Memory B cell (primary cell): ENCODE results near the gene GALNT15.
A peak's percentile ranks its signal among the peaks of the same experiment; 100 is the strongest.

Experiments
- ATAC-seq: fragments of 150-1000 bp; cut with Tn5 transposase; 2 replicates; pipeline ENCODE4 v1.10.0; 2021; ENCODE audit warnings: low read depth, mild to moderate bottlenecking, moderate library complexity
- DNase-seq, 2 donors: peaks; one replicate each; pipeline ENCODE4 v3.0.0; 2022; ENCODE audit warnings: low spot score in 2 of 2
- H3K27ac Mint-ChIP-seq: one replicate; pipeline ENCODE4 v1.8.0; 2022; ENCODE audit warnings: mild to moderate bottlenecking, moderate library complexity, mixed read lengths
- H3K27me3 Mint-ChIP-seq: one replicate; pipeline ENCODE4 v1.8.0; 2022; ENCODE audit warnings: mixed read lengths
- H3K36me3 Mint-ChIP-seq: one replicate; pipeline ENCODE4 v1.8.0; 2022; ENCODE audit warnings: mild to moderate bottlenecking, mixed read lengths
- H3K4me1 Mint-ChIP-seq: one replicate; pipeline ENCODE4 v1.8.0; 2022; ENCODE audit warnings: mixed read lengths
- H3K4me3 Mint-ChIP-seq: one replicate; pipeline ENCODE4 v1.8.0; 2022; ENCODE audit warnings: mild to moderate bottlenecking, moderate library complexity, mixed read lengths
- H3K9me3 Mint-ChIP-seq: one replicate; pipeline ENCODE4 v1.8.0; 2022; ENCODE audit warnings: mixed read lengths

The GALNT15 gene

GRCh38 chr3:16239086-16239770, 64.7 kb downstream of the GALNT15 start:
- ATAC-seq (no peak), DNase-seq (no peak)
- Mint-ChIP-seq H3K27ac (no peak overlapping the region), H3K4me1 (no peaks in the 10 kb centered on the region), H3K27me3 (peaks cover 9% of the 10 kb centered on the region), H3K4me3 (no peak overlapping the region), H3K9me3 (peaks cover 3% of the 10 kb centered on the region), H3K36me3 (peaks cover 3% of the 10 kb centered on the region)

GRCh38 chr3:16239780-16240179, 65.3 kb downstream of the GALNT15 start:
- Mint-ChIP-seq H3K27me3 (peaks cover 5% of the 10 kb centered on the region), H3K4me3 (no peak overlapping the region), H3K27ac (no peak overlapping the region), H3K9me3 (no peaks in the 10 kb centered on the region), H3K36me3 (no peaks in the 10 kb centered on the region), H3K4me1 (no peaks in the 10 kb centered on the region)
- ATAC-seq: no peak
- no peak for DNase-seq

- Mint-ChIP-seq H3K4me3 (no peak overlapping the region), H3K27ac (no peak overlapping the region), H3K36me3 (no peaks in the 10 kb centered on the region), H3K4me1 (no peaks in the 10 kb centered on the region), H3K9me3 (no peaks in the 10 kb centered on the region), H3K27me3 (peaks cover 3% of the 10 kb centered on the region)
- ATAC-seq: no peak
- no peak for DNase-seq
Observed at GRCh38 chr3:16240229-16241023, 65.9 kb downstream of the GALNT15 start.

- Mint-ChIP-seq H3K27me3 (peaks cover 3% of the 10 kb centered on the region), H3K4me3 (no peak overlapping the region), H3K4me1 (peaks cover 2% of the 10 kb centered on the region), H3K9me3 (no peaks in the 10 kb centered on the region), H3K36me3 (no peaks in the 10 kb centered on the region), H3K27ac (no peak overlapping the region)
- DNase-seq (no peak), ATAC-seq (no peak)
Observed at GRCh38 chr3:16241225-16241624, 66.7 kb downstream of the GALNT15 start.

GRCh38 chr3:16242177-16242576, 67.7 kb downstream of the GALNT15 start:
- Mint-ChIP-seq H3K4me3 (no peak overlapping the region), H3K4me1 (peaks cover 4% of the 10 kb centered on the region), H3K27me3 (peaks cover 3% of the 10 kb centered on the region), H3K36me3 (no peaks in the 10 kb centered on the region), H3K27ac (no peak overlapping the region), H3K9me3 (no peaks in the 10 kb centered on the region)
- no peak for ATAC-seq
- DNase-seq: no peak

GRCh38 chr3:16243706-16244490, 69.4 kb downstream of the GALNT15 start:
- no peak overlapping the region for H3K27ac Mint-ChIP-seq
- DNase-seq: no peak
- no peak overlapping the region for H3K4me3 Mint-ChIP-seq

GRCh38 chr3:16245609-16246008, 71.1 kb downstream of the GALNT15 start:
- DNase-seq: no peak
- Mint-ChIP-seq H3K27ac (no peak overlapping the region), H3K36me3 (no peaks in the 10 kb centered on the region), H3K4me1 (peaks cover 12% of the 10 kb centered on the region), H3K27me3 (peaks cover 6% of the 10 kb centered on the region), H3K9me3 (no peaks in the 10 kb centered on the region), H3K4me3 (no peak overlapping the region)
- no peak for ATAC-seq

More at GRCh38 chr3:16243706-16244490, 69.4 kb downstream of the GALNT15 start:
- no peaks in the 10 kb centered on the region for H3K9me3 Mint-ChIP-seq
- ATAC-seq: no peak
- H3K36me3 Mint-ChIP-seq: no peaks in the 10 kb centered on the region
- peaks cover 6% of the 10 kb centered on the region for H3K27me3 Mint-ChIP-seq
- H3K4me1 Mint-ChIP-seq: peaks cover 12% of the 10 kb centered on the region

- peak overlapping the region; percentile 63 for H3K4me3 Mint-ChIP-seq
- peaks cover 17% of the 10 kb centered on the region for H3K4me1 Mint-ChIP-seq
- no peaks in the 10 kb centered on the region for H3K9me3 Mint-ChIP-seq
- H3K27ac Mint-ChIP-seq: no peak overlapping the region
- peak; percentile 78 to 82 for DNase-seq
- H3K36me3 Mint-ChIP-seq: no peaks in the 10 kb centered on the region
- peak; percentile 96 for ATAC-seq
- H3K27me3 Mint-ChIP-seq: peaks cover 9% of the 10 kb centered on the region
Observed at GRCh38 chr3:16247282-16248061, 73.0 kb downstream of the GALNT15 start.

- H3K4me1 Mint-ChIP-seq: peaks cover 25% of the 10 kb centered on the region
- H3K4me3 Mint-ChIP-seq: no peak overlapping the region
- no peak overlapping the region for H3K27ac Mint-ChIP-seq
- no peaks in the 10 kb centered on the region for H3K36me3 Mint-ChIP-seq
- peaks cover 8% of the 10 kb centered on the region for H3K27me3 Mint-ChIP-seq
- DNase-seq (no peak), ATAC-seq (no peak)
- H3K9me3 Mint-ChIP-seq: no peaks in the 10 kb centered on the region
Observed at GRCh38 chr3:16248556-16248955, 74.1 kb downstream of the GALNT15 start.

- no peaks in the 10 kb centered on the region for H3K9me3 Mint-ChIP-seq
- peaks cover 25% of the 10 kb centered on the region for H3K4me1 Mint-ChIP-seq
- H3K27me3 Mint-ChIP-seq: peaks cover 10% of the 10 kb centered on the region
- DNase-seq (no peak), ATAC-seq (no peak)
- no peaks in the 10 kb centered on the region for H3K36me3 Mint-ChIP-seq
- no peak overlapping the region for H3K27ac Mint-ChIP-seq
- H3K4me3 Mint-ChIP-seq: no peak overlapping the region
Observed at GRCh38 chr3:16249336-16249735, 74.9 kb downstream of the GALNT15 start.

- no peak for ATAC-seq
- H3K4me1 Mint-ChIP-seq: peaks cover 25% of the 10 kb centered on the region
Observed at GRCh38 chr3:16249886-16250285, 75.4 kb downstream of the GALNT15 start.

GRCh38 chr3:16251316-16252085, 77.0 kb downstream of the GALNT15 start:
- Mint-ChIP-seq H3K4me3 (no peak overlapping the region), H3K27me3 (peaks cover 10% of the 10 kb centered on the region), H3K4me1 (peaks cover 23% of the 10 kb centered on the region), H3K9me3 (no peaks in the 10 kb centered on the region), H3K36me3 (peaks cover 3% of the 10 kb centered on the region), H3K27ac (no peak overlapping the region)
- no peak for ATAC-seq
- DNase-seq: no peak

More at GRCh38 chr3:16249886-16250285, 75.4 kb downstream of the GALNT15 start:
- DNase-seq: no peak
- Mint-ChIP-seq H3K27me3 (peaks cover 10% of the 10 kb centered on the region), H3K27ac (no peak overlapping the region), H3K36me3 (peaks cover 1% of the 10 kb centered on the region), H3K4me3 (no peak overlapping the region), H3K9me3 (no peaks in the 10 kb centered on the region)
